HUES64 (cell line): ENCODE results near the gene PAGR1.

Experiments
- H3K27ac ChIP-seq: 2 replicates; pipeline ENCODE4 v1.7.0; 2013; ENCODE audit warnings: low read depth, low read length, inconsistent platforms
- H3K27me3 ChIP-seq: 2 replicates; pipeline ENCODE4 v1.6.1; 2013; ENCODE audit warnings: mild to moderate bottlenecking, low read length; ENCODE audit not compliant: insufficient read depth
- H3K36me3 ChIP-seq: 2 replicates; pipeline ENCODE4 v1.6.1; 2013; ENCODE audit warnings: mild to moderate bottlenecking, low read length; ENCODE audit not compliant: insufficient read depth
- H3K4me1 ChIP-seq: 2 replicates; pipeline ENCODE4 v1.6.1; 2013; ENCODE audit warnings: mild to moderate bottlenecking, low read length, moderate library complexity; ENCODE audit not compliant: insufficient read depth
- H3K4me3 ChIP-seq: 2 replicates; pipeline ENCODE4 v1.5.1; 2013; ENCODE audit warnings: mild to moderate bottlenecking, low read length, moderate library complexity
- H3K9ac ChIP-seq: 2 replicates; pipeline ENCODE4 v1.6.1; 2013; ENCODE audit warnings: mild to moderate bottlenecking, low read depth, low read length
- H3K9me3 ChIP-seq: 2 replicates; pipeline ENCODE4 v1.6.1; 2013; ENCODE audit warnings: low read depth, low read length; ENCODE audit not compliant: insufficient read depth
- WGBS: fragments of 150-250, 120-280 bp; methylation state at CpG from one replicate; pipeline ENCODE4 v1.1.7; 2013; ENCODE audit warnings: missing lambda C conversion rate; 5-methylcytosine and 5-hydroxymethylcytosine counted together

Gene PAGR1

GRCh38 chr16:29794231-29794710 lies 21.7 kb upstream of the PAGR1 start:
- H3K9me3 ChIP-seq: no peaks in the 10 kb centered on the region
- H3K9ac ChIP-seq: no peak overlapping the region
- no peak overlapping the region for H3K4me3 ChIP-seq
- H3K36me3 ChIP-seq: peaks cover 52% of the 10 kb centered on the region
- no peak overlapping the region for H3K27ac ChIP-seq
- no peaks in the 10 kb centered on the region for H3K27me3 ChIP-seq
- peaks cover 14% of the 10 kb centered on the region; the same call in 1 of the 2 replicates for H3K4me1 ChIP-seq
- WGBS: 94% methylated on average over 3 of the region's 3 CpGs

- peaks cover 68% of the 10 kb centered on the region for H3K36me3 ChIP-seq
- H3K4me3 ChIP-seq: no peak overlapping the region
- no peaks in the 10 kb centered on the region for H3K9me3 ChIP-seq
- H3K4me1 ChIP-seq: peaks cover 14% of the 10 kb centered on the region; the same call in 1 of the 2 replicates
- 97% methylated on average over 8 of the region's 8 CpGs for WGBS
- H3K27me3 ChIP-seq: no peaks in the 10 kb centered on the region
- H3K27ac ChIP-seq: no peak overlapping the region
- H3K9ac ChIP-seq: no peak overlapping the region; the same call in 1 of the 2 replicates
Observed at GRCh38 chr16:29802416-29802935, 13.5 kb upstream of the PAGR1 start.

- no peak overlapping the region for H3K4me3 ChIP-seq
- no peak overlapping the region for H3K27ac ChIP-seq
- H3K9me3 ChIP-seq: no peaks in the 10 kb centered on the region
- 86% methylated on average over 7 of the region's 8 CpGs for WGBS
- H3K36me3 ChIP-seq: peaks cover 62% of the 10 kb centered on the region
- H3K9ac ChIP-seq: no peak overlapping the region
- H3K27me3 ChIP-seq: no peaks in the 10 kb centered on the region
- H3K4me1 ChIP-seq: peaks cover 20% of the 10 kb centered on the region; the same call in 1 of the 2 replicates
Observed at GRCh38 chr16:29804020-29804419, 11.9 kb upstream of the PAGR1 start.

GRCh38 chr16:29804455-29805231 lies 11.3 kb upstream of the PAGR1 start:
- Histone ChIP-seq H3K27me3 (no peaks in the 10 kb centered on the region), H3K27ac (peak overlapping the region; percentile 95), H3K9me3 (no peaks in the 10 kb centered on the region), H3K36me3 (peaks cover 60% of the 10 kb centered on the region), H3K4me1 (peaks cover 22% of the 10 kb centered on the region; the same call in 1 of the 2 replicates), H3K9ac (peak overlapping the region; percentile 89), H3K4me3 (peak overlapping the region; percentile 78)
- 33% methylated on average over 26 of the region's 26 CpGs for WGBS

GRCh38 chr16:29805232-29806098 lies 10.5 kb upstream of the PAGR1 start:
- no peaks in the 10 kb centered on the region for H3K27me3 ChIP-seq
- H3K9me3 ChIP-seq: no peaks in the 10 kb centered on the region
- WGBS: under 1% methylated on average over 84 of the region's 103 CpGs
- peak overlapping the region; percentile 89 for H3K9ac ChIP-seq
- H3K36me3 ChIP-seq: peaks cover 60% of the 10 kb centered on the region
- peaks cover 30% of the 10 kb centered on the region for H3K4me1 ChIP-seq
- peak overlapping the region; percentile 95 for H3K27ac ChIP-seq
- peak overlapping the region; percentile 78 for H3K4me3 ChIP-seq

GRCh38 chr16:29806099-29806579 lies 9.8 kb upstream of the PAGR1 start, which contains the start of gene MAZ:
Gene MAZ, plus strand, starts transcription at chr16:29806529. Its CDS starts 173 bp downstream, at chr16:29806702.
- H3K4me3 ChIP-seq: peak within 1 kb of the TSS; percentile 78
- 0% methylated on average over 22 of the region's 67 CpGs for WGBS
- H3K9ac ChIP-seq: peak within 1 kb of the TSS; percentile 89
- no peaks in the 10 kb centered on the region for H3K9me3 ChIP-seq
- peaks cover 54% of the 10 kb centered on the region for H3K36me3 ChIP-seq
- H3K4me1 ChIP-seq: peaks cover 36% of the 10 kb centered on the region
- peak within 1 kb of the TSS; percentile 95 for H3K27ac ChIP-seq
- no peaks in the 10 kb centered on the region for H3K27me3 ChIP-seq

- peak overlapping the region; percentile 94 for H3K27ac ChIP-seq
- no peaks in the 10 kb centered on the region for H3K27me3 ChIP-seq
- H3K4me3 ChIP-seq: peak overlapping the region; percentile 72
- H3K36me3 ChIP-seq: peaks cover 47% of the 10 kb centered on the region
- peaks cover 36% of the 10 kb centered on the region for H3K4me1 ChIP-seq
- under 1% methylated on average over 99 of the region's 99 CpGs for WGBS
- no peaks in the 10 kb centered on the region for H3K9me3 ChIP-seq
- H3K9ac ChIP-seq: peak overlapping the region; percentile 77
Observed at GRCh38 chr16:29806641-29807425, 9.1 kb upstream of the PAGR1 start.

GRCh38 chr16:29807426-29808218 lies 8.3 kb upstream of the PAGR1 start:
- no peaks in the 10 kb centered on the region for H3K27me3 ChIP-seq
- peak overlapping the region; percentile 72 for H3K4me3 ChIP-seq
- WGBS: under 1% methylated on average over 63 of the region's 69 CpGs
- peaks cover 39% of the 10 kb centered on the region for H3K36me3 ChIP-seq
- peak overlapping the region; percentile 77 for H3K9ac ChIP-seq
- no peaks in the 10 kb centered on the region for H3K9me3 ChIP-seq
- peak overlapping the region; percentile 94 for H3K27ac ChIP-seq
- H3K4me1 ChIP-seq: peaks cover 37% of the 10 kb centered on the region

- Histone ChIP-seq H3K4me1 (peaks cover 42% of the 10 kb centered on the region), H3K27ac (peak overlapping the region; percentile 94; the same call in 1 of the 2 replicates), H3K36me3 (peaks cover 32% of the 10 kb centered on the region), H3K4me3 (peak overlapping the region; percentile 72), H3K27me3 (no peaks in the 10 kb centered on the region), H3K9me3 (no peaks in the 10 kb centered on the region), H3K9ac (peak overlapping the region; percentile 77)
- WGBS: 60% methylated on average over 25 of the region's 25 CpGs
Observed at GRCh38 chr16:29808219-29808900, 7.6 kb upstream of the PAGR1 start.
